Ovary (tissue), 3 donors: ENCODE measurements around the gene AKAP8L.

Experiments used
- CTCF ChIP-seq, 3 donors: fragments of 450-650 bp in 2 of 3; fragments of 200-600 bp in 1 of 3; IDR thresholded peaks; one replicate each; pipeline versions ENCODE4 v1.5.1 to v1.8.0; 2016 to 2022; ENCODE audit warnings: antibody characterized with exemption in 3 of 3, mild to moderate bottlenecking in 1 of 3
- POLR2A ChIP-seq: fragments of 450-650 bp; IDR thresholded peaks from one replicate; pipeline ENCODE4 v1.6.1; 2017; ENCODE audit warnings: antibody characterized with exemption, mild to moderate bottlenecking, moderate library complexity
- donor health status: DM: no; HTN: no; CAD: no.

GRCh38 chr19:15393963-15394362, 24.8 kb downstream of the AKAP8L start:
- TF ChIP-seq CTCF (IDR thresholded peaks at IDR 0.05), result no peak
- no peak for TF ChIP-seq POLR2A
